Kidney epithelial cell (primary cell): ENCODE data around the gene UNC13B. TPM values are rescaled to one million over a fixed set of nuclear protein-coding genes. Genes with fewer than 3 reads are reported as not detected.

Experiments
- DNase-seq: peaks from one replicate; pipeline ENCODE4 v3.0.0-alpha.2; 2010; ENCODE audit warnings: low read depth
- H3K27me3 ChIP-seq: 2 replicates; pipeline ENCODE4 v1.6.0; 2011; ENCODE audit warnings: low read length; ENCODE audit not compliant: control insufficient read depth, insufficient read depth
- H3K36me3 ChIP-seq: 2 replicates; pipeline ENCODE4 v1.5.1; 2011; ENCODE audit warnings: low read length; ENCODE audit not compliant: control insufficient read depth, insufficient read depth
- H3K4me3 ChIP-seq: 2 replicates; pipeline ENCODE4 v1.5.1; 2011; ENCODE audit warnings: low read depth, mild to moderate bottlenecking, control low read depth, low read length
- total RNA-seq: library from RNA; depleted of rRNA; stranded (reverse); fragments of >200 nt; gene quantifications from 2 replicates; pipeline ENCODE4 v1.2.3, GENCODE V29; 2015
- TF ChIP-seq, protein P1 (sequence below): IDR thresholded peaks from 2 replicates; pipeline ENCODE4 v1.5.1; 2011; ENCODE audit warnings: mild to moderate bottlenecking, moderate library complexity, low read length, control low read depth, inconsistent platforms; ENCODE audit not compliant: insufficient read depth, poor library complexity, severe bottlenecking

The UNC13B gene
- total RNA-seq, 1 donor from 2014 or later, result 30.0 TPM

DNA sequence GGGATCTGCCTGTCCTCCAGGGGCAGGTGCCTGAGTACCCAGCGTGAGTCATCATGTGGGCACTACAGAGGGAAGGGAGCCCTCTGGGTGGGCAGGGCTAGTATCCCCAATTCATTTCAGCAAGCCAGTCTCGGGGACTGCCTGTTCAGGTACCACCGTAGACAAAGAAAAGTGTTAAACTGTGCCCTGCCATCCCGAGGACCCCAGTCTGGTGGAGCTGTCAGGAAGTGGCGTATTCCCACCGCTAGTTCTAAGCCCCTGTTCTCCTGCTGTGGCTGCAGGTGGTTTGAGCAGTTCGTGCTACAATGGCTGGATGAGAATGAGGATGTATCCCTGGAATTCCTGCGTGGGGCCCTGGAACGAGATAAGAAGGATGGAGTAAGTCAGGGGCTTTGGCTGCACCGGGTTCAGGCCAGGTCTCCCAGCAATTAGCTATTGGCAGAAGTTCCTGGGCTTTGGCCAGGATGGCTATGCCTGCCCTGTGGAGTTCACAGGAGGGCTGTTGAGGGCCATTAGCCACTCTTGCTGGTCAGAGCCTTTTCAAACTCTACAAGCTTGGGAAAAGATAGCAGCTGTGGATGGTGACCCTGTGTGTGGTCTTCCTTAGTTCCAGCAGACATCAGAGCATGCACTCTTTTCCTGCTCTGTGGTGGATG is 234.9 kb downstream of the UNC13B start:
- no peak overlapping the region for H3K4me3 ChIP-seq
- DNase-seq, result no peak
- H3K27me3 ChIP-seq, result no peaks in the 10 kb centered on the region
- TF ChIP-seq, protein P1, sequence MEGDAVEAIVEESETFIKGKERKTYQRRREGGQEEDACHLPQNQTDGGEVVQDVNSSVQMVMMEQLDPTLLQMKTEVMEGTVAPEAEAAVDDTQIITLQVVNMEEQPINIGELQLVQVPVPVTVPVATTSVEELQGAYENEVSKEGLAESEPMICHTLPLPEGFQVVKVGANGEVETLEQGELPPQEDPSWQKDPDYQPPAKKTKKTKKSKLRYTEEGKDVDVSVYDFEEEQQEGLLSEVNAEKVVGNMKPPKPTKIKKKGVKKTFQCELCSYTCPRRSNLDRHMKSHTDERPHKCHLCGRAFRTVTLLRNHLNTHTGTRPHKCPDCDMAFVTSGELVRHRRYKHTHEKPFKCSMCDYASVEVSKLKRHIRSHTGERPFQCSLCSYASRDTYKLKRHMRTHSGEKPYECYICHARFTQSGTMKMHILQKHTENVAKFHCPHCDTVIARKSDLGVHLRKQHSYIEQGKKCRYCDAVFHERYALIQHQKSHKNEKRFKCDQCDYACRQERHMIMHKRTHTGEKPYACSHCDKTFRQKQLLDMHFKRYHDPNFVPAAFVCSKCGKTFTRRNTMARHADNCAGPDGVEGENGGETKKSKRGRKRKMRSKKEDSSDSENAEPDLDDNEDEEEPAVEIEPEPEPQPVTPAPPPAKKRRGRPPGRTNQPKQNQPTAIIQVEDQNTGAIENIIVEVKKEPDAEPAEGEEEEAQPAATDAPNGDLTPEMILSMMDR, result no peak
- H3K36me3 ChIP-seq, result peaks cover 3% of the 10 kb centered on the region

DNA sequence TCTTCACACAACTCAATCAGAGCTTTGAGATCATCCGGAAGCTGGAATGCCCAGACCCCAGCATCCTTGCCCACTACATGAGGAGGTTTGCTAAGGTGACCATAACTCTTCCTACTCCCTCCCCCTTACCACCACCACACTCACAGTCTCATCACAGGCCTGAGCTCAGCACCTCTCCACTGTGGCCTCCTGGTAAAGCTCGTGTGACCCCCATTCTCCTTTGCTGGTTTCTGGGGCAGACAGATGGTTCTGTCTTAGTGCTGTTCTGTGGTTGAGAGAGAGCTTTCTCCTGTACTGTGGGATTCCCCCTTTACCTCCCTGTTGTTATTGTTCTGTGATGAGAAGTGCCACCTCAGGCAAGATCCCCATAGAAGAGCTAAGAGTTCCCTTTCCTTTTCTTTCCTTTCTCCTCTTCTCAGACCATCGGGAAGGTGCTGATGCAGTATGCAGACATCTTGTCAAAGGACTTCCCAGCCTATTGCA is 235.4 kb downstream of the UNC13B start:
- Histone ChIP-seq H3K4me3 (no peak overlapping the region), H3K36me3 (peaks cover 3% of the 10 kb centered on the region), H3K27me3 (no peaks in the 10 kb centered on the region)
- DNase-seq, result no peak
- TF ChIP-seq, protein P1, result no peak

DNA sequence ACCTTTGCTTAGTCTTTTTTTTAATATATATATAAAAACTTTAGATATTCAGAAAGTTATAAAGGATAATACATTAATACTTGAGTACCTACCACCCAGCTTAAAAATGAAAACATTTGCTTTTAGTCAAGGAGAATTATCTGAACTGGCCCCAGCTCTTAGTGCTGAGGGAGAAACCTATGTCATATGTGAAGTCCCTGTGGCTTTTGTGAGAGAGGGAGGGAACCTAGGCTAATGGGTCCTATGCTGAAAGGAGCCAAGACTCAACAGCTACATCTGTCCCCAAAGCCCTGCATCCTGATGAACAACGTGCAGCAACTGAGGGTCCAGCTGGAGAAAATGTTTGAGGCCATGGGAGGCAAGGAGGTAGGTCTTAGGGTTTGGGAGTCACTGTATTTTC is 236.1 kb downstream of the UNC13B start:
- TF ChIP-seq, protein P1, result no peak
- no peak overlapping the region for H3K4me3 ChIP-seq

DNA sequence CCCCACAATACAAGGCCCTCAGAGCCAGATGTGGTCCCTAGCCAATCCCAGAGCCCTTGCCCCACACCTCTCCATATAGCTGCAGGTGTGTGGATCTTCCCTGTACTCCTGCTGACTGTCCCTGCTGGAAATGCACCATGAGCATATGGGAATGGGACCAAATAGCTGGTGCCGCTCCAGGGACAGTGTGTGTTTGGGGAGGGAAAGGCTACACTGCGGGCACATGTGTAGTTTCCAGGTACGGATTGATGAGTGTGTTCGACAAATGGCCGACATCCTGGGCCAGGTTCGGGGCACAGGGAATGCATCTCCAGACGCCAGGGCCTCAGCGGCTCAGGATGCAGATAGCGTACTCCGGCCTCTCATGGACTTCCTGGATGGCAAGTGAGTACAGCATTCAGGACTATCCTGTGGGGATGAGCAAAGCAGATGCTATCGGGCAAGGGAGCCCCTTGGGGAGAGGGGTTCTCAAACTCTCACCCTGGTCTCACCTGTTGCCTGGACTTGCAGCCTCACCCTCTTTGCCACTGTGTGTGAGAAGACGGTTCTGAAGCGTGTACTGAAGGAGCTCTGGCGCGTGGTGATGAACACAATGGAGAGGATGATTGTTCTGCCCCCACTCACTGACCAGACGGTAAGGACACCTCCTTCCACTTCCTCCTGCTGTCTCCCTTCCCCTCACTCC is 237.0 kb downstream of the UNC13B start:
- no peak for DNase-seq
- no peaks in the 10 kb centered on the region for H3K27me3 ChIP-seq
- H3K4me3 ChIP-seq, result no peak overlapping the region
- TF ChIP-seq, protein P1, result no peak
- H3K36me3 ChIP-seq, result peaks cover 3% of the 10 kb centered on the region

More for the DNA sequence above, 236.1 kb downstream of the UNC13B start:
- no peaks in the 10 kb centered on the region for H3K27me3 ChIP-seq
- DNase-seq, result no peak
- peaks cover 3% of the 10 kb centered on the region for H3K36me3 ChIP-seq

DNA sequence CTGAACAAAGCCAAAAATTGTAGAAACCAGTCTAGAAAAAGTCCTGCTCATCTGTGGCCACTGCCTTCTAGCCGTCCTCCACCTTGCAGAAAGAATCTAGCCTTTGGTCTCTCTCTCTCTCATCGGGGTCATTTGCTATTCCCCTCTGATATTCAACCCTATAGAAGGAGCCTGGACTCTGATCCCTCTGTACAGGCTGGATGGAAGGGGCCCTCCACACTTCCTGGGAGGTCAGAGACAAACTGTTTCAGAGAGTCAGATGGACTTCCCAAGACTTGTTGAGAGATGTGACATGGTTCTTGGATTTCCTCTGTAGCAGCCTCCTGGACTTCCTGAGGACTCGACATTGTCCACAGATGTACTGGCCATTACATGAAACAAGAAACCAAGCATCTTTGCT is 243.1 kb downstream of the UNC13B start:
- H3K27me3 ChIP-seq, result no peaks in the 10 kb centered on the region
- no peak overlapping the region for H3K4me3 ChIP-seq
- TF ChIP-seq, protein P1, result no peak
- DNase-seq, result no peak
- peaks cover 2% of the 10 kb centered on the region for H3K36me3 ChIP-seq
